ENCODE data around the gene PMM1.

DNA sequence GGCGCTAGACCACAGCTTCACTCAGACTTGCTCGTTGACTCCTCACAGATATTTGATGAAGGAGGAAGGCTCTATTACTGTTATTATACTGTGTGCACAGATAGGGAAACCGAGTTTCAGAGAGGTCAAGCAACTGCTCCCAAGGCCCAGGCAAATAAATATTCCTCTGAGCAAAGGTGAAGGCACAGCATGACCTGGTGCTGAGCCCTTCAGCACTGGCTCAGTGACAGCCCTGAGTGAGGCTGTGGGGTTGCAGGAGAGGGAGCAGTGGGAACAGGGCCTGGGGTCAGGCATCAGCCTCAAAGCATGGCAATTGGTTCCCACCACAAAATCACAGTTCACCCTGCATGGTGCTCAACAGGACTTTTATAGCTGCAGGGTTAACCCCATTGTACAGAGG lies 52.4 kb downstream of the PMM1 start:
- TF ChIP-seq POLR2A (IDR thresholded peaks at IDR 0.05) (no peak), CTCF (IDR thresholded peaks at IDR 0.05) (no peak)
